ENCODE measurements around the gene URGCP.
"Not testable (repeated sequence)": the region's sequence is repeated elsewhere in the genome, so short reads cannot be mapped to it uniquely, and the experiment has no call there.

Gene URGCP

DNA sequence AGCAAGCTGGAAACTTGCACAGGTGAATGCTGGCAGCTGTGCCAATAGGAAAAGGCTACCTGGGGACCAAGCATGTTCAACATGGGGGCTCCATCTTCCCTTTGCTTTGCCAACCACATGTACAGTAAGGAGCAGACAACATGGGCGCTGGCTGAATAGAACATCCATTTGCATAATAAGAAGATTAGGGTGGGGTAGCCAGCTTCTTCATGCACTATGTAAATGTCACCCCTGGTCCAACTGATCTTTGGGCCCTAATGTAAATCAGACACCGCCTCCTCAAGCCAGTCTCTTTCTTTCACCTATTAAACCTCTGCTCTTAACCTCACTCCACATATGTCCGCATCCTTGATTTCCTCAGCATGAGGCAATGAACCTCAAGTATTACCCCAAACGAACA is 63.1 kb downstream of the URGCP start:
- FAIRE-seq = no peak
- no peak for DNase-seq (ENCODE audit: insufficient read length, low spot score)

- no peak for DNase-seq (ENCODE audit: insufficient read length, low spot score)
These were observed 68.2 kb downstream of the URGCP start for GRCh38 chr7:43838201-43838658.

GRCh38 chr7:43834463-43835251 is 71.7 kb downstream of the URGCP start:
- FAIRE-seq = peak; percentile 87
- DNase-seq (ENCODE audit: insufficient read length, low spot score) = no peak

More at GRCh38 chr7:43838201-43838658, 68.2 kb downstream of the URGCP start:
- no peak for FAIRE-seq

DNA sequence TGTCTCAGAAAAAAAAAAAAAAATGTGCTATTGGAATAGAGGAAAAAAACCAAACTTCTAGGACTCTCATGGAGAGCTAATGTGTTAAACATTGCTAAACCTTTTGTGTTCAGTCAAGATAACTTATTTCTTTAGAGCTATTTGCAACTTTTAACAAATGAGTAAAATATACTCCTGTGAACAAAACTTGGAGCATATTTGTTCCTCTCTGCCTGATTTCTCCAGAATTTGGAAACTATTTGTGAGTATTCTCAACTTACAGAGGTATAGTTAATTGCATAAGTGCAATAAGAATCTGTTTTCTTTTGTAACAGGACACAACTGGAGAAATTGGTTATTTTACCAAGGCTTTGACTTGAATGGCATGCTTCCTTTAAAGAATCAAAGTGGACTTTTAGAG is 75.5 kb downstream of the URGCP start:
- FAIRE-seq; DNase-seq (ENCODE audit: insufficient read length, low spot score): not testable (repeated sequence)
